ENCODE measurements around the gene HSPA9. TPM values are rescaled to one million over a fixed set of nuclear protein-coding genes. Genes with fewer than 3 reads are reported as not detected.

Gene HSPA9
- total and polyA plus RNA-seq, 2 of the 13 experiments (the other 11 are each of a cell fraction or from before 2014, with no cell fraction given) = 165 to 478 TPM

- in situ Hi-C loops (cut with HindIII; ENCODE audit: extremely low pct_ligation_motif_present, low pct_unique_long_range_greater_than_20kb) = no loop called here
- H3K27ac ChIP-seq (ENCODE audit: extremely low read length, insufficient read depth, low read length) = no peak overlapping the region
- peaks cover 3% of the 10 kb centered on the region; the same call in 1 of the 2 replicates for H4K20me1 ChIP-seq (ENCODE audit: insufficient read depth, low read length)
- POLR2A ChIA-PET = no interaction called here
- CTCF ChIA-PET (ENCODE audit: low intra/inter-chr PET ratio, low total read pairs) = no interaction called here
- peaks cover 7% of the 10 kb centered on the region for H3K79me2 ChIP-seq (ENCODE audit: insufficient read depth, low read length)
- intact Hi-C loops (cut with micrococcal nuclease; ENCODE audit: unreplicated experiment) = no loop called here
- H3K27me3 ChIP-seq (ENCODE audit: control insufficient read depth in 1 of 2, insufficient read depth in 2 of 2, low read length in 2 of 2) = no peaks in the 10 kb centered on the region
- no peak overlapping the region for H2AFZ ChIP-seq (ENCODE audit: low read length)
- H3K4me2 ChIP-seq (ENCODE audit: low read depth, low read length) = no peak overlapping the region
- BruUV-seq (replicated peaks) = no TSS peak
- no peak for FAIRE-seq
- 100% methylated on average over 2 of the region's 2 CpGs for WGBS (ENCODE audit: low lambda C conversion rate)
- ATAC-seq = no peak
- no peak for DNase-seq (ENCODE audit: low spot score)
- TF ChIP-seq ZMYM2 (CRISPR knock-in tag; IDR thresholded peaks at IDR 0.05) (no peak), DNMT3B (CRISPR knock-in tag; conservative IDR thresholded peaks at IDR 0.05) (no peak), RBM22 (optimal IDR thresholded peaks at IDR 0.05; ENCODE audit: low read length) (peak; percentile 68), THAP11 (CRISPR knock-in tag; IDR thresholded peaks at IDR 0.05) (no peak), ZNF691 (CRISPR knock-in tag; IDR thresholded peaks at IDR 0.05; ENCODE audit: borderline replicate concordance, low read depth) (no peak)
- peaks cover 27 to 79% of the 10 kb centered on the region in 2 experiments for H3K36me3 ChIP-seq (replicated peaks in 1 of 2; ENCODE audit: control insufficient read depth in 1 of 2, insufficient read depth in 2 of 2, low read length in 2 of 2)
- H3K4me3 ChIP-seq (replicated peaks in 1 of 3; ENCODE audit: insufficient read depth in 1 of 3, low read depth in 2 of 3, low read length in 3 of 3) = no peak overlapping the region
- no peaks in the 10 kb centered on the region for H3K9me3 ChIP-seq (ENCODE audit: low read length)
- no peak overlapping the region for H3K9ac ChIP-seq (ENCODE audit: insufficient read depth, low read depth, low read length)
- no peaks in the 10 kb centered on the region for H3K4me1 ChIP-seq (ENCODE audit: insufficient read depth, low read length)
Measured at GRCh38 chr5:138557677-138558076, 17.5 kb downstream of the HSPA9 start.

- intact Hi-C loops (cut with micrococcal nuclease; ENCODE audit: unreplicated experiment) = no loop called here
- DNase-seq (ENCODE audit: low spot score) (no peak), FAIRE-seq (no peak), ATAC-seq (no peak; the same call in 2 of the 3 replicates)
- POLR2A ChIA-PET = interaction anchor here (1.5 to 4.4 kb wide), 2 partner anchors 11 to 21 kb away, joined by 5 to 27 read pairs; partner anchors contain the start of genes ETF1 and HSPA9
- Histone ChIP-seq H3K79me2 (ENCODE audit: insufficient read depth, low read length) (no peaks in the 10 kb centered on the region), H3K27ac (ENCODE audit: extremely low read length, insufficient read depth, low read length) (no peak overlapping the region), H2AFZ (ENCODE audit: low read length) (no peak overlapping the region), H3K27me3 (ENCODE audit: control insufficient read depth in 1 of 2, insufficient read depth in 2 of 2, low read length in 2 of 2) (no peaks in the 10 kb centered on the region), H4K20me1 (ENCODE audit: insufficient read depth, low read length) (no peaks in the 10 kb centered on the region; the same call in 1 of the 2 replicates), H3K4me3 (replicated peaks in 1 of 3; ENCODE audit: insufficient read depth in 1 of 3, low read depth in 2 of 3, low read length in 3 of 3) (no peak overlapping the region), H3K4me1 (ENCODE audit: insufficient read depth, low read length) (no peaks in the 10 kb centered on the region), H3K4me2 (ENCODE audit: low read depth, low read length) (no peak overlapping the region), H3K9ac (ENCODE audit: insufficient read depth, low read depth, low read length) (no peak overlapping the region), H3K36me3 (replicated peaks in 1 of 2; ENCODE audit: control insufficient read depth in 1 of 2, insufficient read depth in 2 of 2, low read length in 2 of 2) (peaks cover 21 to 49% of the 10 kb centered on the region in 2 experiments), H3K9me3 (ENCODE audit: low read length) (no peaks in the 10 kb centered on the region)
- CTCF ChIA-PET (ENCODE audit: low intra/inter-chr PET ratio, low total read pairs) = no interaction called here
- BruUV-seq (replicated peaks) = no TSS peak
- in situ Hi-C loops (cut with HindIII; ENCODE audit: extremely low pct_ligation_motif_present, low pct_unique_long_range_greater_than_20kb) = no loop called here
- WGBS (ENCODE audit: low lambda C conversion rate) = 92% methylated on average over 1 of the region's 1 CpG
- no peak for TF ChIP-seq KLF12 (CRISPR knock-in tag; IDR thresholded peaks at IDR 0.05; ENCODE audit: borderline replicate concordance)
- peak; percentile 8 for TF ChIP-seq PAF1 (CRISPR knock-in tag; IDR thresholded peaks at IDR 0.05)
- no peak for TF ChIP-seq ZUFSP (CRISPR knock-in tag; IDR thresholded peaks at IDR 0.05; ENCODE audit: borderline replicate concordance)
- TF ChIP-seq ZBTB1 (CRISPR knock-in tag; IDR thresholded peaks at IDR 0.05; ENCODE audit: borderline replicate concordance) = no peak
- no peak for TF ChIP-seq ZNF761 (CRISPR knock-in tag; conservative IDR thresholded peaks at IDR 0.05)
- TF ChIP-seq TP53 (CRISPR knock-in tag; conservative IDR thresholded peaks at IDR 0.05) = no peak
- no peak for TF ChIP-seq RNF219 (CRISPR knock-in tag; IDR thresholded peaks at IDR 0.05)
- no peak for TF ChIP-seq ZNF556 (CRISPR knock-in tag; IDR thresholded peaks at IDR 0.05; ENCODE audit: borderline replicate concordance)
Measured at GRCh38 chr5:138554143-138554542, 21.1 kb downstream of the HSPA9 start.
